HG03097 (cell line): ENCODE measurements around the gene ACAD10.

Experiments used
- ATAC-seq: cut with Tn5 transposase; IDR thresholded peaks from one replicate; pipeline ENCODE4 v1.9.1; 2021; ENCODE audit not compliant: unreplicated experiment, low FRiP score

The ACAD10 gene

DNA sequence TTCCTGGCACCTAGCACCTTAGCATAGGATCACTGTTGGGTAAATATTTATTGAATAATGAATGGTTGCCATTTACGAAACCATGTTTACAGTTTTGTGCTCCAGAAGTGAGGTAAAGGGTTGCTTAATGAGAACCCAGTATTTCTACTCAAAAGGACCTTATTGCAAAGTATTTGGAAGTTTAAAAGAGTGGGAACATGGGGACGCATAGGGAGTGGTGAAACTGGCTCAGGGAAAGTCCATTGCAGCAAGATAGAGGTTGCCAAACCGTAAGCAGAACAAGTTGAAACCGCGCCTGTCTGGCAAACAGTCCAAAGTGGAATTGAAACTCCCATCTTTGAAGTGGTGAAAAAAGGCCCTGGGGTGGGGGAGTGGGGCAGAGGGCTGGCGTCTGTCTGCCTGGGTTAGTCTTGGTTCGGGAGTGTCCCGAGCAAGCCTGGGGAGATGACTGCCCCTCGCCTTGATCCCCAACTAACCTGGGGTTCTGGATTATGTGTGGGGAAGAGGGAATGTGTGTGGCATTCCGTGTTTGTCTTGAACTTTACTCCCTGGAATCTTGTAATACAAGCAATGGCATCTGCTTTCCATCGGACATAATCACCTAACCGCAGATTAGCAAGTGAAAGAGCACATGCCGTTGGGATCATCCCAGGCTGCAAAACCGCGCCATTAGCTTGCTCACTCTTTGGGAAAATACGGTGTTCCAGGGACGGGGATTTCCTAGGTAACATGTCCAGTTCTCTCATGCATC lies 88.1 kb downstream of the ACAD10 start:
- no peak for ATAC-seq

GRCh38 chr12:111775205-111776193 lies 89.6 kb downstream of the ACAD10 start:
- no peak for ATAC-seq

DNA sequence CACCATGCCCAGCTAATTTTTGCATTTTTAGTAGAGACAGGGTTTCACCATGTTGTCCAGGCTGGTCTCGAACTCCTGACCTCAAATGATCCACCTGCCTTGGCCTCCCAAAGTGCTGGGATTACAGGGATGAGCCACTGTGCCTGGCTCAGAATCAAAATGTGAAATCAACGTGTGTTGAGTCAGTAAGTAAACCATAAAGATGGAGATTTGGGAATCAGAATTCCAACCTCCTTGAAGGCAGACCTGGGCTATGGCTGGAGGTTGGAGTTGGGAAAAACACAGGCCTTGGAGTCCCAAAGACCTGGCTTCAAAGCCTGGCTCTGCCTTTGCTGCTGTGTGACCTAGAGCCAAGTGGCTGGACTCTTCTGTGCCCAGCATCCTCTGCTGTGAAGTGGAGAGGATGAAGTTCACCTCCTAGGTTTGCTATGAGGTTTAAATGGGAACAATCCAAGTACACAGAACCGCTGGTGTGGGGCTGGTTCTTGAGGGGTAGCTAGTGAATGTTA lies 91.0 kb downstream of the ACAD10 start:
- no peak for ATAC-seq

GRCh38 chr12:111777345-111778045 lies 91.6 kb downstream of the ACAD10 start:
- ATAC-seq = no peak

- ATAC-seq = no peak
Measured at GRCh38 chr12:111780166-111780565, 94.3 kb downstream of the ACAD10 start.

- no peak for ATAC-seq
Measured at GRCh38 chr12:111780615-111781014, 94.8 kb downstream of the ACAD10 start.

DNA sequence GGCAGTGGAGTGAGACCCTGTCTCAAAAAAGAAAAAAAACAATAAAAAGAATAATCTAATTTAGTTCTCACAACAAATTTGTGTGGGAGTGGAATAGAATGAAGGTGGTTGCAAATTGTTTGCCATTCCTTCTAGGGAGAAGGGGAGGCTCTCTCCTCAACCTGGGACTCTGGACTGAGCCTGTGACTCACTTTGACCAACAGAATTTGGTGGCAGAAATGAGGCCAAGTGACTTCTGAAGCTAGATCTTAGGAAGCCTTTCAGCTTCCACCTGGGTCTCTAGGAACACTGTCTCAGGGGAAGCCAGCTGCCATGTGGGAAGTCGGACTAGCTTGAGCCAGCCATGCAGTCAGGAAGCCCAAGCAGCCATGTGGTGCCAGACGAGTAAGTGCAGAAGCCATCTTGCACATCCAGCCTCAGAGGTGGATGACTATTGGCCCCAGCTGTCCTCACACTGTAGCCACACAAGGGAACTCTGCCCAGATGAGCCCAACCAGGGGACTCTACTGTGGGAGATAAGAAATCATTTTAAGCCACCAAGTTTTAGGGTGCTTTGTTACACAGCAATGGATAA lies 95.3 kb downstream of the ACAD10 start:
- no peak for ATAC-seq

DNA sequence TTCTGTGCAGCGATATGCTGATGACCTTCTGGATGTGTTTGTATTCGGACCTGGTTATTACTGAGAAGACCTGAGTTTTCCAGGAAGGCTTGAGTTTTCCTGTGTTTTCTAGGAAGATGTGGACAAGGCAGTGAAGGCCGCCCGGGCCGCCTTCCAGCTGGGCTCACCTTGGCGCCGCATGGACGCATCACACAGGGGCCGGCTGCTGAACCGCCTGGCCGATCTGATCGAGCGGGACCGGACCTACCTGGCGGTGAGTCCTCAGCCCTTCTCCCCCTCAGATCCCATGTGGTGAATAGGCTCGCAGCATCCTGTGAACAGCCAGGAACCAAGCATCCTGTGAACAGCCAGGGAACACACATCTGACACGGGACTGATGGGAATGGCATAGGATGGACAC lies 97.2 kb downstream of the ACAD10 start:
- no peak for ATAC-seq

GRCh38 chr12:111784953-111785352 lies 99.1 kb downstream of the ACAD10 start:
- no peak for ATAC-seq

- ATAC-seq = no peak
Measured at GRCh38 chr12:111785651-111786050, 99.8 kb downstream of the ACAD10 start.

- no peak for ATAC-seq
Measured at GRCh38 chr12:111788178-111788654, 102.4 kb downstream of the ACAD10 start.

DNA sequence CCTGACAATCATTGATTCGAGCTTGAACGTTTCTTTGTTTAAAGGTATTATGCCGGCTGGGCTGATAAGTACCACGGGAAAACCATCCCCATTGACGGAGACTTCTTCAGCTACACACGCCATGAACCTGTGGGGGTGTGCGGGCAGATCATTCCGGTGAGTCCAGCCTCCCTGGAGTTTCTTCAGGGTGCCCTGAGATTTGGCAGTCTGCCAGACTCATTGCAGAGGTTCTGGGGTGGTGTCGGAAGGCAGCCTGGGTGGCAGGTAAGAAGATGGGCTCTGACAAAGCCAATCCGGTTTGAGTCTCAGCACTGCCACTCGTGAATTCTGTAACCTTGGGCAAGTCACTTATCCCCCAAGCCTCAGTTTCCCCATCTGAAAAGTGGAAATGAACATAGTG lies 103.9 kb downstream of the ACAD10 start:
- ATAC-seq = no peak

GRCh38 chr12:111791507-111791906 lies 105.7 kb downstream of the ACAD10 start:
- ATAC-seq = no peak

DNA sequence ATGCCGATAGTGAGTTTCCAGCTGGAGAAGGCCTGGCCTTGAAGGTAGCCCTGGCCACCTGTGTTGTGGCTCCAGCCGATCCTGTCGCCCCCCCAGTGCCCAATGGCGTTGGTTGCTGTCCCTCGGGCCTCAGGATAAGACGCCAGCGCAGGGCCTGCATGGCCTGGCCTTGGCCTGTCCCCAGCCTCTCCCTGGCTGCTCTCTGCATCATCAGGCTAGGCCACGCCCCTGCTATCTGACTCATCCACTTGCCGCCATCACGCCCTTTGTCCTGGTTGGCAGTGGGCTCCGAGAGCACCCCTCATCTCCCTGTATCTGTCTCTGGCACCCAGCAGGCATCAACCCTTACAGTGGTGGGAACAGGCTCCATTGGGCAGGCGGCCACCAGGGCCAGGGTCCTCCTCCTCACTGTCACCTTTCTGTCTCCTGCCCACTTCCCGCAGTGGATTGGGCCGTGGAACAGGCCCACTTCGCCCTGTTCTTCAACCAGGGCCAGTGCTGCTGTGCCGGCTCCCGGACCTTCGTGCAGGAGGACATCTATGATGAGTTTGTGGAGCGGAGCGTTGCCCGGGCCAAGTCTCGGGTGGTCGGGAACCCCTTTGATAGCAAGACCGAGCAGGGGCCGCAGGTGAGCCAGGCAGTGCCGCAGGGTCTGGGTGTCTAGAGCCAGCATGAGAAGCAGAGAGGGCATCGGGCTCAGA lies 106.5 kb downstream of the ACAD10 start:
- no peak for ATAC-seq

- ATAC-seq = no peak
Measured at GRCh38 chr12:111792856-111793235, 107.0 kb downstream of the ACAD10 start.

GRCh38 chr12:111798182-111798581 lies 112.3 kb downstream of the ACAD10 start:
- ATAC-seq = no peak

- ATAC-seq = no peak
Measured at GRCh38 chr12:111799758-111800157, 113.9 kb downstream of the ACAD10 start.

DNA sequence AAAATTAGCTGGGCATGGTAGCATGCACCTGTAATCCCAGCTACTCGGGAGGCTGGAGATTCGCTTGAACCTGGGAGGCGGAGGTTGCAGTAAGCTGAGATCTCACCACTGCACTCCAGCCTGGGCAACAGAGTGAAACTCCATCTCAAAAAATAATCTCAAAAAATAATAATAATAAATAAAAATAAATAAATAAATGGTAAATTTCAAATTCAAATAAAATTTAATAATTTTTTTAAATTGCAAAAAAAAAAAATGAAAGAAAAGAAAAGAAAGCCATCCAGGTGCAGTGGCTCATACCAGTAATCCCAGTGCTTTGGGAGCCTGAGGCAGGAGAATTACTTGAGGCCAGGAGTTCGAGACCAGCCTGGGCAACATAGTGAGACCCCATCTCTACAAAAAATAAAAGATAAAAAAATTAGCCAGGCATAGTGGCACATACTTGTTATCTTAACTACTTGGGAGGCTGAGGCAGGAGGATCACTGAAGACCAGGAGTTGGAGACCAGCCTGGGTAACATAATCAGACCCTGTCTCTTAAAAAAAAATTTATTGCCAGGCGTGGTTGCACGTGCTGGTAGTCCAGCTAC lies 117.3 kb downstream of the ACAD10 start:
- no peak for ATAC-seq

DNA sequence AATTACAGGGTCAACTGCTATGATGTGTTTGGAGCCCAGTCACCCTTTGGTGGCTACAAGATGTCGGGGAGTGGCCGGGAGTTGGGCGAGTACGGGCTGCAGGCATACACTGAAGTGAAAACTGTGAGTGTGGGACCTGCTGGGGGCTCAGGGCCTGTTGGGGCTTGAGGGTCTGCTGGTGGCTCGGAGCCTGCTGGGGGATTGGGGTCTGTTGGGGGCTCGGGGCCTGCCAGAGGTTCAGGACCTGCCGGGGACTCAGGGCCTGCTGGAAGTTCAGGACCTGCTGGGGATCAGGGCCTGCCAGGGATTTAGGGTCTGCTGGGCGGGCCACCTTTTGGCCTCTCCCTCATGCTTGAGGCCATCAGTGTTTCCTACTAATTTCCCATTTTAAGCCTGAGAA lies 118.0 kb downstream of the ACAD10 start:
- ATAC-seq = no peak
